Measurements from ENCODE around the gene QSER1. TPM values are rescaled to one million over a fixed set of nuclear protein-coding genes. Genes with fewer than 3 reads are reported as not detected.

QSER1 gene
- total and polyA plus RNA-seq, 12 donors, result 2.5 to 23.8 (median 19.2) TPM

GRCh38 chr11:33000181-33000580 is 107.6 kb downstream of the QSER1 start:
- ATAC-seq (no peak), DNase-seq (no peak)
- H3K9me3 ChIP-seq, result peaks cover 0 to 11% (median 0%) of the 10 kb centered on the region in 11 donors
- no peaks in the 10 kb centered on the region for H3K36me3 ChIP-seq
- no peaks in the 10 kb centered on the region for H3K4me1 ChIP-seq
- no peaks in the 10 kb centered on the region for H3K27me3 ChIP-seq
- intact Hi-C loops (cut with DNase I), result no loop called here
- H3K4me3 ChIP-seq, result no peak overlapping the region
- TF ChIP-seq CTCF (IDR thresholded peaks at IDR 0.05), result no peak
- no peak overlapping the region for H3K27ac ChIP-seq

- no peak for ATAC-seq
- H3K4me1 ChIP-seq, result no peaks in the 10 kb centered on the region
- no peak for DNase-seq
- intact Hi-C loops (cut with DNase I), result no loop called here
- TF ChIP-seq CTCF (IDR thresholded peaks at IDR 0.05), result no peak
- no peak overlapping the region for H3K27ac ChIP-seq
- H3K27me3 ChIP-seq, result no peaks in the 10 kb centered on the region
- peaks cover 0 to 11% (median 0%) of the 10 kb centered on the region in 11 donors for H3K9me3 ChIP-seq
- no peak overlapping the region for H3K4me3 ChIP-seq
- 76 to 84% methylated on average over 6 of the region's 6 CpGs for whole genome bisulfite sequencing, 2 donors
- H3K36me3 ChIP-seq, result no peaks in the 10 kb centered on the region
Measured at GRCh38 chr11:33001281-33001680, 108.7 kb downstream of the QSER1 start.

- Histone ChIP-seq H3K4me1 (no peaks in the 10 kb centered on the region), H3K36me3 (no peaks in the 10 kb centered on the region), H3K27me3 (no peaks in the 10 kb centered on the region), H3K27ac (no peak overlapping the region), H3K4me3 (no peak overlapping the region), H3K9me3 (peaks cover 0 to 11% (median 0%) of the 10 kb centered on the region in 11 donors)
- TF ChIP-seq CTCF (IDR thresholded peaks at IDR 0.05), result no peak
- DNase-seq, result no peak
- WGBS, 2 donors, result 88 to 90% methylated on average over 8 of the region's 8 CpGs
- no peak for ATAC-seq
- intact Hi-C loops (cut with DNase I), result no loop called here
Measured at GRCh38 chr11:33001751-33002542, 109.3 kb downstream of the QSER1 start.

GRCh38 chr11:33005175-33005574 is 112.6 kb downstream of the QSER1 start:
- DNase-seq, result no peak
- Histone ChIP-seq H3K27me3 (peaks cover 0 to 8% (median 5%) of the 10 kb centered on the region in 7 donors), H3K27ac (no peak overlapping the region), H3K4me3 (no peak overlapping the region), H3K36me3 (no peaks in the 10 kb centered on the region), H3K9me3 (no peaks in the 10 kb centered on the region), H3K4me1 (no peaks in the 10 kb centered on the region)
- intact Hi-C loops (cut with DNase I), result no loop called here
- 60 to 65% methylated on average over 2 of the region's 2 CpGs for WGBS, 2 donors
- no peak for ATAC-seq
- TF ChIP-seq CTCF (IDR thresholded peaks at IDR 0.05), result no peak
